B cell (primary cell): ENCODE measurements around the gene TNFRSF1B.

Experiments
- EZH2 ChIP-seq: IDR thresholded peaks from 2 replicates; pipeline ENCODE4 v1.6.1; 2012; ENCODE audit warnings: borderline replicate concordance, low read depth, mild to moderate bottlenecking, moderate library complexity, low read length; ENCODE audit not compliant: insufficient read depth, poor library complexity, severe bottlenecking
- TF ChIP-seq, protein P1 (sequence below): fragments of 200-600 bp; IDR thresholded peaks from one replicate; pipeline ENCODE4 v1.8.0; 2022; ENCODE audit warnings: antibody characterized with exemption, mild to moderate bottlenecking

DNA sequence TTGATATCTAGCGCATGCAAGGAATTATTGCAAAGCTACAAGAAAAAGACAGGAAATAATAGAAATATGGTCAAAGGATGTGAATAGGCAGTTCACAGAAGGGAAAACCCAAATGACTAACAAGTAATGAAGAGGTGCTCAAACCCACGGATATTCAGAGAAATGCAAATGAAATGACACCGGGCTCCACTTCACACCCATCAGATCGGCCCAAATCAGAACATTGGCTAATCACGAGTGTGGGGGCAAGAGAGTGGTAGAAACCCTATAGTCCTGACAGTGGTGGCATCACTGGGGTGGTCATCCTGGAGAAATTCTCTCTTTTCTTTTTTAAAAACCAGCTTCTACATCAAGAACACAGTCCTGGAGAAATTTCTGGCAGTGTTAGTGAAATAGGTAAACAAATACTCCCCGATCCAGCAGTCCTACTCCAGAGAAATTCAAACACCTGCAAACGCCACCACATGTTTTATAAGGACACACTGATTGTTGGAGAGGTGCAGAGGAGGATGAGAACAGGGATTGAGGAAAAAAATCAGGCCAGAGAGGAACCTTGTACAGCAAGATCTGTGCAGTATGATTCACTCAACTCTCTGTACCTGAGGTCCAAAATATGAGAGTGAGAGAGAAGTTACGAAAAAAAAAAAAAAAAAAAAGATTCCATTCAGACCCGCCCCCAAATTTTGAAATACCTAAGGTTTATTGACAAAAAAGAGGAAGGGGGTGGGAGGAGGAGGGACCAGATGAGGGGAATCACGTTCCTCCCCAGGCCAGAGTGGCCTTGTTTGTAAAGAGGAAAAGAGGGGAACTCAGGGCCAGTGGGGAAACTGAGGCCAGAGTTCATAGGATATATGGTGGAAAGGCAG, 9.2 kb upstream of the TNFRSF1B start:
- TF ChIP-seq, protein P1, sequence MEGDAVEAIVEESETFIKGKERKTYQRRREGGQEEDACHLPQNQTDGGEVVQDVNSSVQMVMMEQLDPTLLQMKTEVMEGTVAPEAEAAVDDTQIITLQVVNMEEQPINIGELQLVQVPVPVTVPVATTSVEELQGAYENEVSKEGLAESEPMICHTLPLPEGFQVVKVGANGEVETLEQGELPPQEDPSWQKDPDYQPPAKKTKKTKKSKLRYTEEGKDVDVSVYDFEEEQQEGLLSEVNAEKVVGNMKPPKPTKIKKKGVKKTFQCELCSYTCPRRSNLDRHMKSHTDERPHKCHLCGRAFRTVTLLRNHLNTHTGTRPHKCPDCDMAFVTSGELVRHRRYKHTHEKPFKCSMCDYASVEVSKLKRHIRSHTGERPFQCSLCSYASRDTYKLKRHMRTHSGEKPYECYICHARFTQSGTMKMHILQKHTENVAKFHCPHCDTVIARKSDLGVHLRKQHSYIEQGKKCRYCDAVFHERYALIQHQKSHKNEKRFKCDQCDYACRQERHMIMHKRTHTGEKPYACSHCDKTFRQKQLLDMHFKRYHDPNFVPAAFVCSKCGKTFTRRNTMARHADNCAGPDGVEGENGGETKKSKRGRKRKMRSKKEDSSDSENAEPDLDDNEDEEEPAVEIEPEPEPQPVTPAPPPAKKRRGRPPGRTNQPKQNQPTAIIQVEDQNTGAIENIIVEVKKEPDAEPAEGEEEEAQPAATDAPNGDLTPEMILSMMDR, result no peak
- TF ChIP-seq EZH2, result no peak
